Colonic mucosa (tissue), 4 donors: ENCODE data around the gene COL6A2. TPM values are rescaled to one million over a fixed set of nuclear protein-coding genes. Genes with fewer than 3 reads are reported as not detected.

Source experiments
- DNase-seq: peaks from one replicate; pipeline ENCODE4 v3.0.0-alpha.2; 2020
- H3K27ac ChIP-seq: fragments of 200-600 bp; one replicate; pipeline ENCODE4 v1.8.0; 2021
- H3K27me3 ChIP-seq: fragments of 200-600 bp; one replicate; pipeline ENCODE4 v1.8.0; 2021
- H3K36me3 ChIP-seq: fragments of 200-600 bp; one replicate; pipeline ENCODE4 v1.8.0; 2021
- H3K4me1 ChIP-seq: fragments of 200-600 bp; one replicate; pipeline ENCODE4 v1.8.0; 2021; ENCODE audit warnings: mild to moderate bottlenecking
- H3K4me3 ChIP-seq: fragments of 200-600 bp; one replicate; pipeline ENCODE4 v1.8.0; 2021
- H3K9ac ChIP-seq, 2 donors: one replicate each; pipeline ENCODE4 v1.7.0; 2013; ENCODE audit warnings: control low read depth in 2 of 2, low read depth in 2 of 2, low read length in 2 of 2
- H3K9me3 ChIP-seq: fragments of 200-600 bp; one replicate; pipeline ENCODE4 v1.8.0; 2021
- CTCF ChIP-seq: fragments of 200-600 bp; IDR thresholded peaks from one replicate; pipeline ENCODE4 v1.8.0; 2022; ENCODE audit warnings: antibody characterized with exemption, mild to moderate bottlenecking
- intact Hi-C: fragments of 100-400 bp; cut with DNase I; formaldehyde crosslinking; loops from one replicate; pipeline ENCODE4 v1.14.1; 2022
- total RNA-seq, 2 donors: library from RNA; stranded (reverse); fragmentation: NEBNext Ultra II Directional in 1 of 2; extraction: Animal tissue kit (Norgen Biotek cat#: 25700) in 1 of 2; gene quantifications; one replicate each; pipeline ENCODE4 v1.2.1, GENCODE V29; 2021
- donor health status: healthy.
- donor health status: DM: no; HTN: no; CAD: no.
- donor health status: DM: no; HTN: no; CAD: no.

Gene COL6A2
- total RNA-seq, 2 donors from 2014 or later = 55.7 to 190 TPM

- intact Hi-C loops = no loop called here
- Histone ChIP-seq H3K36me3 (no peaks in the 10 kb centered on the region), H3K27me3 (no peaks in the 10 kb centered on the region), H3K27ac (no peak overlapping the region), H3K9ac (no peak overlapping the region), H3K9me3 (no peaks in the 10 kb centered on the region), H3K4me3 (no peak overlapping the region), H3K4me1 (no peaks in the 10 kb centered on the region)
- DNase-seq = no peak
- TF ChIP-seq CTCF = no peak
These were observed 30.4 kb downstream of the COL6A2 start for GRCh38 chr21:46128106-46128932.

- TF ChIP-seq CTCF = no peak
- H3K36me3 ChIP-seq = no peaks in the 10 kb centered on the region
- intact Hi-C loops = no loop called here
These were observed 31.1 kb downstream of the COL6A2 start for GRCh38 chr21:46128933-46129571.

GRCh38 chr21:46129846-46130651 lies 32.1 kb downstream of the COL6A2 start:
- H3K9me3 ChIP-seq = no peaks in the 10 kb centered on the region
- no peak overlapping the region for H3K9ac ChIP-seq
- no peaks in the 10 kb centered on the region for H3K27me3 ChIP-seq
- no peaks in the 10 kb centered on the region for H3K4me1 ChIP-seq
- no peak overlapping the region for H3K4me3 ChIP-seq
- no peak for TF ChIP-seq CTCF
- intact Hi-C loops = no loop called here
- H3K27ac ChIP-seq = no peak overlapping the region
- H3K36me3 ChIP-seq = no peaks in the 10 kb centered on the region
- no peak for DNase-seq

More at GRCh38 chr21:46128933-46129571, 31.1 kb downstream of the COL6A2 start:
- DNase-seq = no peak
- no peaks in the 10 kb centered on the region for H3K27me3 ChIP-seq
- no peak overlapping the region for H3K4me3 ChIP-seq
- no peak overlapping the region for H3K27ac ChIP-seq
- no peaks in the 10 kb centered on the region for H3K9me3 ChIP-seq
- H3K9ac ChIP-seq = no peak overlapping the region
- no peaks in the 10 kb centered on the region for H3K4me1 ChIP-seq

- H3K9ac ChIP-seq = no peak overlapping the region
- no peak overlapping the region for H3K4me3 ChIP-seq
- H3K27me3 ChIP-seq = no peaks in the 10 kb centered on the region
- intact Hi-C loops = no loop called here
- H3K27ac ChIP-seq = no peak overlapping the region
- no peak for TF ChIP-seq CTCF
- no peaks in the 10 kb centered on the region for H3K9me3 ChIP-seq
- no peaks in the 10 kb centered on the region for H3K4me1 ChIP-seq
- DNase-seq = no peak
- no peaks in the 10 kb centered on the region for H3K36me3 ChIP-seq
These were observed 33.1 kb downstream of the COL6A2 start for GRCh38 chr21:46130831-46131587.

- no peak overlapping the region for H3K27ac ChIP-seq
- no peaks in the 10 kb centered on the region for H3K27me3 ChIP-seq
- DNase-seq = no peak
- H3K4me3 ChIP-seq = no peak overlapping the region
- H3K9ac ChIP-seq = no peak overlapping the region
- no peaks in the 10 kb centered on the region for H3K36me3 ChIP-seq
- H3K9me3 ChIP-seq = no peaks in the 10 kb centered on the region
- intact Hi-C loops = no loop called here
- no peak for TF ChIP-seq CTCF
- H3K4me1 ChIP-seq = no peaks in the 10 kb centered on the region
These were observed 33.6 kb downstream of the COL6A2 start for GRCh38 chr21:46131588-46131837.
